Body of pancreas (tissue), 4 donors: ENCODE measurements around the gene FOXA3. TPM values are rescaled to one million over a fixed set of nuclear protein-coding genes. Genes with fewer than 3 reads are reported as not detected.

Experiments used
- ATAC-seq: fragments of 150-250 bp; one replicate; pipeline ENCODE4 v1.9.1; 2016
- DNase-seq, 4 donors: peaks; one replicate each; pipeline ENCODE4 v3.0.0-alpha.2; 2019
- H3K27ac ChIP-seq, 4 donors: fragments of 200-600 bp; sonication (generic); 1 replicate in 3 of 4; 2 replicates in 1 of 4; pipeline versions ENCODE4 v1.5.1 to v1.6.1; 2016 to 2019; ENCODE audit warnings: mild to moderate bottlenecking in 1 of 4, mixed read lengths in 1 of 4, moderate library complexity in 1 of 4
- H3K27me3 ChIP-seq, 2 donors: fragments of 200-600 bp; sonication (generic); one replicate each; pipeline ENCODE4 v1.6.0; 2016; ENCODE audit warnings: mild to moderate bottlenecking in 1 of 2
- H3K36me3 ChIP-seq, 2 donors: fragments of 200-600 bp; sonication (generic); replicated peaks in 1 of 2; 2 replicates each; pipeline ENCODE4 v1.5.1; 2016; ENCODE audit warnings: low read depth in 2 of 2; ENCODE audit not compliant: insufficient read depth in 1 of 2
- H3K4me1 ChIP-seq: fragments of 200-600 bp; sonication (generic); one replicate; pipeline ENCODE4 v1.6.0; 2016
- H3K4me3 ChIP-seq, 2 donors: fragments of 200-600 bp; sonication (generic); 1 replicate in 1 of 2; 2 replicates in 1 of 2; pipeline ENCODE4 v1.5.1; 2016 to 2019
- H3K9me3 ChIP-seq, 3 donors: fragments of 200-600 bp; sonication (generic); 1 replicate in 2 of 3; 2 replicates in 1 of 3; pipeline ENCODE4 v1.5.1; 2016
- POLR2A ChIP-seq, 3 donors: fragments of 450-650 bp; IDR thresholded peaks; one replicate each; pipeline ENCODE4 v1.6.1; 2016; ENCODE audit warnings: antibody characterized with exemption in 3 of 3, mild to moderate bottlenecking in 2 of 3
- WGBS, 2 donors: methylation state at CpG; one replicate each; pipeline ENCODE4 v1.1.5; 2017; 5-methylcytosine and 5-hydroxymethylcytosine counted together
- intact Hi-C: fragments of 100-400 bp; cut with DNase I; formaldehyde crosslinking; loops from one replicate; pipeline ENCODE4 v1.15.1; 2023
- total RNA-seq, 2 donors: library from RNA; depleted of rRNA; stranded (reverse); fragments of >200 nt; gene quantifications; one replicate each; pipeline ENCODE4 v1.1.0, GENCODE V29; 2016
- TF ChIP-seq, protein P1 (sequence below), 7 experiments: fragments of 450-650 bp in 4 of 7; fragments of 200-600 bp in 3 of 7; sonication (generic) in 3 of 7; IDR thresholded peaks; one replicate each; pipeline ENCODE4 v1.5.1; 2016 to 2019; ENCODE audit warnings: antibody characterized with exemption in 7 of 7

The FOXA3 gene
- total RNA-seq, 2 donors from 2014 or later, result 3.0 to 16.3 TPM

DNA sequence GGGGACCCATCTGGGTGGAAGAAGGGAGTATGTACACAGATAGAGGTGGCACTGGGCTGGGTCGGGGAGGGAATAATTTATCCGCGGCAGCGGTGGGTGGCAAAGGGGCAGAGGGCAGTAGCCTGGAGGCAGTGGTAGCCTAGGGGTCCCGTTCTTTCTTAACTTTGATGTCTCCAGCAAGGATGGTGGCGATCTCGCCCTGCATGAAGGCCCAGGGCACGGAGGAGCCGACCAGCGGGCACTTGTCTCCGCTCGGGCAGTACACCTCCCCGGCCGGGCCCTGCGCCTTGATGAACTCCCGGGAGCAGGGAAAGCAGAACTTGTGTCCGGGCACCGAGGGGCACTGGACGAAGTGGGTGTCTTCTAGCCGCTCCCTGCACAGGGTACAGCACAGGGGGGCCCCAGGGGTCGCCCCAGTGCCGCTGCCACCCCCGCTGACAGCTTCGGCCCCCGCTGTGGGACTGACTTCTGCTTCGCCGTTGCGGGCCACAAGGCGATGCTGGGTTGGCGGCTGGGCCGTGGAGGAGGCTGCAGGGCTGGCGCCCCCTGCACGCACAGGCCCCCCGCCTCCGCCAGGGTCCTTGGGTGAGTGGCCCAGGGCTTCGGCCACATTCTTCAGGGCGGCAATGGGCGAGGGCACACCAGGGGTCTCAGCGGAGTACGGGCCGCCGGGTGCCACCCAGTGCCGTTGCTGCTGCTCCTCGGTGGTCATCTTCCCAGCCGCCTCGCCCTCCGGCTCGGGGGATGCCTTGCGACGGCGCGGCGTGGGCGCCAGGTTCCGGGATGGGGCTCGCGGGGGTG lies 20.0 kb downstream of the FOXA3 start:
- DNase-seq, result peak in 3 of 4 donors; percentile 38 to 44 (median 44)
- WGBS, 2 donors, result 41 to 73% methylated on average over 3 to 52 of the region's 57 CpGs
- TF ChIP-seq, protein P1, sequence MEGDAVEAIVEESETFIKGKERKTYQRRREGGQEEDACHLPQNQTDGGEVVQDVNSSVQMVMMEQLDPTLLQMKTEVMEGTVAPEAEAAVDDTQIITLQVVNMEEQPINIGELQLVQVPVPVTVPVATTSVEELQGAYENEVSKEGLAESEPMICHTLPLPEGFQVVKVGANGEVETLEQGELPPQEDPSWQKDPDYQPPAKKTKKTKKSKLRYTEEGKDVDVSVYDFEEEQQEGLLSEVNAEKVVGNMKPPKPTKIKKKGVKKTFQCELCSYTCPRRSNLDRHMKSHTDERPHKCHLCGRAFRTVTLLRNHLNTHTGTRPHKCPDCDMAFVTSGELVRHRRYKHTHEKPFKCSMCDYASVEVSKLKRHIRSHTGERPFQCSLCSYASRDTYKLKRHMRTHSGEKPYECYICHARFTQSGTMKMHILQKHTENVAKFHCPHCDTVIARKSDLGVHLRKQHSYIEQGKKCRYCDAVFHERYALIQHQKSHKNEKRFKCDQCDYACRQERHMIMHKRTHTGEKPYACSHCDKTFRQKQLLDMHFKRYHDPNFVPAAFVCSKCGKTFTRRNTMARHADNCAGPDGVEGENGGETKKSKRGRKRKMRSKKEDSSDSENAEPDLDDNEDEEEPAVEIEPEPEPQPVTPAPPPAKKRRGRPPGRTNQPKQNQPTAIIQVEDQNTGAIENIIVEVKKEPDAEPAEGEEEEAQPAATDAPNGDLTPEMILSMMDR (IDR thresholded peaks at IDR 0.05), result no peak
- TF ChIP-seq POLR2A (IDR thresholded peaks at IDR 0.05), result no peak
- intact Hi-C loops, result no loop called here
- H3K27me3 ChIP-seq, result no peaks in the 10 kb centered on the region
- H3K27ac ChIP-seq, result peak overlapping the region; percentile 83 to 96 (median 90)
- H3K4me3 ChIP-seq, result no peak overlapping the region
- H3K9me3 ChIP-seq, result no peaks in the 10 kb centered on the region
- H3K36me3 ChIP-seq, result no peaks in the 10 kb centered on the region
- ATAC-seq, result no peak
- H3K4me1 ChIP-seq, result peaks cover 68% of the 10 kb centered on the region

DNA sequence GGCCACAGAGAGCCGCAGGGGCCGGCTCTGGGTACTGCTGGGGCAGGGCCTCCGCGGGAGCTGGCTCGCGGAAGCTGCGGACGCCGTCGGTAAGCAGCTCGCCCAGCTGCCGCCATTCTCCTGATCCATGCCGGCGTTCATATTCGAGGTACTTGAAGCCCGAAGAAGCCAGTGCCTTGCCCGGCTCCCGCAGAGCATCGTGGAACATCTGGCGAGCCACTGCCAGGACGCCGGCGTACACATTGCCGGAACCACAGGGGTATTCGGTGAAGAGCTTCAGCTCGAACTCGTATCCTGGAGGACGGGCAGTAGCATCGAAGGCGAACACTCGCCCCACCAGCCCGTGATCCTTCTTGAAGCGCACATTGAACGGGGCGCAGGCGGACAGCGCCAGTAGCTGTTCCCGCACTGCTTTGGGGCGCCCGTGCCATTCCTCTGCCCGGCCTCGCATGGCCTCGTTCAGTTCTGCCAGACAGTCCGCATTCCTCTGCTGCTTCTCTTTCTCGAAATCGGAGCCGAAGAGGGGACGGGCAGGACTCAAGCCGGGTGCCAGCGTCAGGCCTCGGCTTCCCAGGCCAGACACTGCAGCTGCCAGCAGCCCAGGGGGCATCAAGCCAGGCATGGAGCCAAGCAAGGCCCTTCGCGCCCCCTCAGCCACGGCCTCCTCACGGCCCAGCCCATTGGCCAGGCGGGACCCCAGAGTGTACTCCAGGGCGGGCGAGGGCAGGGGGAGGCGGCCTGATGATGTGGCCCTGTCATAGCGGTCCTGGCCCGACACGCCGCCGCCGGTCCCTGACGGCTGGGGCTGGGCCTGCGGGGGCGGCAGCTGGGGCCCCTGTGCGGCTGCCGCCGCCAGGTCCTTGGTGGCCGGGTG lies 20.8 kb downstream of the FOXA3 start:
- no peaks in the 10 kb centered on the region for H3K36me3 ChIP-seq
- WGBS, 2 donors, result 28 to 52% methylated on average over 9 to 69 of the region's 72 CpGs
- intact Hi-C loops, result no loop called here
- H3K27ac ChIP-seq, result peak overlapping the region; percentile 83 to 96 (median 90)
- H3K9me3 ChIP-seq, result no peaks in the 10 kb centered on the region
- ATAC-seq (no peak), DNase-seq (peak in 2 of 4 donors; percentile 34 to 40)
- no peak for TF ChIP-seq POLR2A (IDR thresholded peaks at IDR 0.05)
- TF ChIP-seq, protein P1 (IDR thresholded peaks at IDR 0.05), result no peak
- H3K4me3 ChIP-seq, result peak overlapping the region; percentile 7 to 49
- no peaks in the 10 kb centered on the region for H3K27me3 ChIP-seq
- H3K4me1 ChIP-seq, result peaks cover 59% of the 10 kb centered on the region

DNA sequence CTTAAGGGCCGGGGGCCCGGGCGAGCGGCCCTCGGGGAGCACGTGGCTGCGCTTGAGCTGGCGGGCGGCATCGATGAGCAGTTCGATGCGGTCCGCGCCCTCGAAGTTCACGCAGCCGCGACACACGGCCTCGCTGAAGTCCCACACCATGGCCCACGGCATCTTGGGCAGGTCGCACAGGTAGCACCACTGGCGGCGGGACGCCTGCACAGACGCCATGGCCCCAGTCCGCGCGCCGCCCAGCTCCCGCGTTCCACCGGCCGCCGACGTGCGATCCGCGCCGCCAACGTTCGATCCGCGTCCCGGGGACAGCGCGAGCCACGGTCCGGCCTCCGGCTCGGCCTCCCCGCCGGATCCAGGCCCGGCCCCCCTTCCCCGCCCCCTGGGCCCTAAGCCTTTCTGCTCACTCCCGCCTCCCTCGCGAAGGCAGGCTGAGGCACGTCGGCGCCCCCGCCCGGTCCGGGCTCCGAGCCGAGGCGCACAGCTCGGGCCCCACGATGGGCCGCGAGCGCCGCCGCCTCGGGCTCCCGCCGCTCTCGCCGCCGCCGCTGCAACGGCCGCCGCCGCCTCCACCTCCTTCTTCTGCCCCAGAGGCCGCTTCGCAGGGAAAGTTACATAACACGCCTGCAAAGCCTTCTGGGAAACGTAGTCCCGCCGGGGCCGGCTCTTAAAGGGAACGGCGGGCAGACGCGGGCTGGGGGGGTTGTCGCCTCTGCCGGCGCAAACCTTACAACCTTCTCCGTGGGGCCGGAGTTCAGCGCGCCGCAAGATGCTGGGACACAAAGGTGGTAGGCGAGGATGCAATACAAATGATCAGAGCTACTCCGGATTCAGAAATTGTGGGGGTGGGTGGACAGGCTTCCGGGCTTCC lies 21.7 kb downstream of the FOXA3 start, which contains the start of gene IRF2BP1:
TSS of gene IRF2BP1 (minus strand) at position 586 of the 871 bp plus-strand sequence. CDS start at position 219, 367 bp downstream.
- peak in 2 of 3 donors; percentile 46 to 55 for TF ChIP-seq POLR2A (IDR thresholded peaks at IDR 0.05)
- TF ChIP-seq, protein P1 (IDR thresholded peaks at IDR 0.05), result peak in 2 of 7 experiments; percentile 12 to 32
- Histone ChIP-seq H3K27ac (peak within 1 kb of the TSS; percentile 83 to 96 (median 90)), H3K9me3 (no peaks in the 10 kb centered on the region), H3K36me3 (no peaks in the 10 kb centered on the region), H3K4me1 (peaks cover 50% of the 10 kb centered on the region), H3K27me3 (no peaks in the 10 kb centered on the region), H3K4me3 (peak within 1 kb of the TSS; percentile 7 to 49)
- ATAC-seq, result peak; percentile 58
- intact Hi-C loops, result no loop called here
- WGBS, 2 donors, result 1% methylated on average over 42 to 75 of the region's 107 CpGs
- peak; percentile 93 to 96 (median 94) for DNase-seq

DNA sequence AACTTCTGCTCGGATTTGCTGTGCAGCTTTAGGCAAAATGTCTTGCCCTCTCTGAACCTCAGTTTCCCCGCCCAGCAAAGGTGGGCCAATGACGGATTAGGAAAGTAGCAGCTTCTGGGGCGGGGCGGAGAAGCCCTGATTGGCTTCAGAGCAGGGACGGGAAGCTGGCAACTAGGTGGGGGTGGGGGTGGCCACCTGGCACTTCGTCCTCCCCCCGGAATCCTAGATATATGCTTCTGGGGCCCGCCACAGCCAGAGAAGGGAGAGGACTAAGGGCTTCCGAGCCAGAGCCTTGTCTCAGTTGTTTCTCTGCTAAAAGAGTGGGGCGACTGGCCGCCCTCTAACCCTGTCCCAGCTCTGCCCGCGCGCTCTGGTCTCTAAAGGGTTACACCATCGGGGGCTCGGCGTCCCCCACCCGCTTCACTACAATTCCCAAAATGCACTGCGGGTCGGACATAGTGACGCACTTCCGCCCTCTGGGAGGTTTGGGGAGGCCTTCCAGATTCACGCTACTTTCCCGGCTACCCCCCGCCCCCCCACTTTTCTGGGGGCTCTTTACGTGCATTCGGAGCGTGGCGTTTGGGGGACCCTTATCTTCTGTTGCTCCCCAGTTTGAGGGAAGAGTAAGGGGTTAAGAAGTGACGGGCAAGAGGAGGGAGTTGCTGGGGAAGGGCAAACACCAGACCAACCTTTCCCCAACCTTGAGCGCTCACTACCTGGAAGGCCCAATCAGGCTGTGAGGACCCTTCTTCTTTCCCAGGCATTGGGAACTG lies 22.5 kb downstream of the FOXA3 start:
- ATAC-seq (peak; percentile 57), DNase-seq (peak; percentile 91 to 94 (median 92))
- H3K36me3 ChIP-seq, result no peaks in the 10 kb centered on the region
- H3K4me3 ChIP-seq, result peak overlapping the region; percentile 2 to 49
- H3K4me1 ChIP-seq, result peaks cover 42% of the 10 kb centered on the region
- no peaks in the 10 kb centered on the region for H3K27me3 ChIP-seq
- WGBS, 2 donors, result 1% methylated on average over 17 to 32 of the region's 32 CpGs
- H3K9me3 ChIP-seq, result no peaks in the 10 kb centered on the region
- intact Hi-C loops, result no loop called here
- peak overlapping the region; percentile 83 to 96 (median 90) for H3K27ac ChIP-seq
- TF ChIP-seq, protein P1 (IDR thresholded peaks at IDR 0.05), result no peak
- peak; percentile 28 to 81 (median 58) for TF ChIP-seq POLR2A (IDR thresholded peaks at IDR 0.05)
